ENCODE measurements around the gene ELP1. TPM values are rescaled to one million over a fixed set of nuclear protein-coding genes. Genes with fewer than 3 reads are reported as not detected.

The ELP1 gene
- total RNA-seq, 1 donor from 2014 or later, result 23.2 TPM

DNA sequence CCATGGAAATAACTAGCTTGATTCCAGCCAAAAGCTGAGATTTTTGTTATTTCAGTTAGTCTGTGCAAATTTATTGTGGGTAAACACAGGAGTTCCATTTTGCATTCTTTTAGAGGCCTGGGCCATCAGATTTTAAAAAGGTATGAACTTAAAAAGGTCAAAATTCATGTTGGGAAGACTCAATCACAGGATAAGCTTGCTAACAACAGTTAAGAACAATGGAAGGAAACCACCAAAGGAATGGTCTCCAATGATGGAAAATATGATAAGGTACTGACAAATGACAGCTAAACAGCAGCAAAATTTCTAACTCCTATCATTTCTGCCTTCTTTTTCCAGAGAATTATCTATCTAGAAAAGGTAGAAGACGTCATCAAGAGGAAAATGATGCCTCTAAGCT lies 16.2 kb upstream of the ELP1 start:
- Mint-ChIP-seq H3K27me3 (ENCODE audit: unreplicated experiment) (peaks cover 1% of the 10 kb centered on the region), H3K36me3 (ENCODE audit: low read depth, unreplicated experiment) (no peaks in the 10 kb centered on the region), H3K4me1 (ENCODE audit: unreplicated experiment) (peaks cover 7% of the 10 kb centered on the region), H3K9me3 (ENCODE audit: unreplicated experiment) (no peaks in the 10 kb centered on the region), H3K27ac (ENCODE audit: unreplicated experiment) (peak overlapping the region; percentile 95), H3K4me3 (ENCODE audit: unreplicated experiment) (no peak overlapping the region)
- no peak for DNase-seq (ENCODE audit: low spot score)
- no peak for TF ChIP-seq CTCF (IDR thresholded peaks at IDR 0.05; ENCODE audit: unreplicated experiment)

- no peak for DNase-seq (ENCODE audit: low spot score)
- Mint-ChIP-seq H3K9me3 (ENCODE audit: unreplicated experiment) (no peaks in the 10 kb centered on the region), H3K4me3 (ENCODE audit: unreplicated experiment) (no peak overlapping the region), H3K27me3 (ENCODE audit: unreplicated experiment) (no peaks in the 10 kb centered on the region), H3K27ac (ENCODE audit: unreplicated experiment) (no peak overlapping the region), H3K4me1 (ENCODE audit: unreplicated experiment) (peaks cover 2% of the 10 kb centered on the region), H3K36me3 (ENCODE audit: low read depth, unreplicated experiment) (no peaks in the 10 kb centered on the region)
- no peak for TF ChIP-seq CTCF (IDR thresholded peaks at IDR 0.05; ENCODE audit: unreplicated experiment)
These were observed 6.1 kb upstream of the ELP1 start for GRCh38 chr9:108939975-108940374.

- H3K27me3 Mint-ChIP-seq (ENCODE audit: unreplicated experiment), result no peaks in the 10 kb centered on the region
- H3K27ac Mint-ChIP-seq (ENCODE audit: unreplicated experiment), result no peak overlapping the region
- no peak overlapping the region for H3K4me3 Mint-ChIP-seq (ENCODE audit: unreplicated experiment)
- no peaks in the 10 kb centered on the region for H3K36me3 Mint-ChIP-seq (ENCODE audit: low read depth, unreplicated experiment)
- peaks cover 11% of the 10 kb centered on the region for H3K4me1 Mint-ChIP-seq (ENCODE audit: unreplicated experiment)
- no peak for DNase-seq (ENCODE audit: low spot score)
- H3K9me3 Mint-ChIP-seq (ENCODE audit: unreplicated experiment), result no peaks in the 10 kb centered on the region
- no peak for TF ChIP-seq CTCF (IDR thresholded peaks at IDR 0.05; ENCODE audit: unreplicated experiment)
These were observed 3.8 kb upstream of the ELP1 start for GRCh38 chr9:108937561-108938305.

GRCh38 chr9:108934323-108934893 lies 484 bp upstream of the ELP1 start, which contains the start of gene ABITRAM:
Gene ABITRAM (plus strand): TSS chr9:108934400. CDS start chr9:108934487, 87 bp downstream.
- Mint-ChIP-seq H3K27ac (ENCODE audit: unreplicated experiment) (peak within 1 kb of the TSS; percentile 90), H3K36me3 (ENCODE audit: low read depth, unreplicated experiment) (no peaks in the 10 kb centered on the region), H3K4me3 (ENCODE audit: unreplicated experiment) (peak within 1 kb of the TSS; percentile 99), H3K4me1 (ENCODE audit: unreplicated experiment) (peaks cover 13% of the 10 kb centered on the region), H3K9me3 (ENCODE audit: unreplicated experiment) (no peaks in the 10 kb centered on the region), H3K27me3 (ENCODE audit: unreplicated experiment) (no peaks in the 10 kb centered on the region)
- TF ChIP-seq CTCF (IDR thresholded peaks at IDR 0.05; ENCODE audit: unreplicated experiment), result no peak
- DNase-seq (ENCODE audit: low spot score), result peak; percentile 70

GRCh38 chr9:108933231-108933717 lies 650 bp downstream of the ELP1 start:
- Mint-ChIP-seq H3K4me3 (ENCODE audit: unreplicated experiment) (peak overlapping the region; percentile 99), H3K36me3 (ENCODE audit: low read depth, unreplicated experiment) (no peaks in the 10 kb centered on the region), H3K9me3 (ENCODE audit: unreplicated experiment) (no peaks in the 10 kb centered on the region), H3K27ac (ENCODE audit: unreplicated experiment) (peak overlapping the region; percentile 87), H3K4me1 (ENCODE audit: unreplicated experiment) (peaks cover 15% of the 10 kb centered on the region), H3K27me3 (ENCODE audit: unreplicated experiment) (peaks cover 2% of the 10 kb centered on the region)
- DNase-seq (ENCODE audit: low spot score), result no peak
- no peak for TF ChIP-seq CTCF (IDR thresholded peaks at IDR 0.05; ENCODE audit: unreplicated experiment)
